ENCODE data around the gene PDE1A. TPM values are rescaled to one million over a fixed set of nuclear protein-coding genes. Genes with fewer than 3 reads are reported as not detected.

The PDE1A gene
- total and polyA plus RNA-seq, 4 donors = 0.64 to 5.2 (median 1.7) TPM

GRCh38 chr2:182432051-182432450 is 5.2 kb upstream of the PDE1A start (continued):
- TF ChIP-seq, protein P1, sequence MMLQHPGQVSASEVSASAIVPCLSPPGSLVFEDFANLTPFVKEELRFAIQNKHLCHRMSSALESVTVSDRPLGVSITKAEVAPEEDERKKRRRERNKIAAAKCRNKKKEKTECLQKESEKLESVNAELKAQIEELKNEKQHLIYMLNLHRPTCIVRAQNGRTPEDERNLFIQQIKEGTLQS (IDR thresholded peaks at IDR 0.05) = no peak
- TF ChIP-seq, protein P2, sequence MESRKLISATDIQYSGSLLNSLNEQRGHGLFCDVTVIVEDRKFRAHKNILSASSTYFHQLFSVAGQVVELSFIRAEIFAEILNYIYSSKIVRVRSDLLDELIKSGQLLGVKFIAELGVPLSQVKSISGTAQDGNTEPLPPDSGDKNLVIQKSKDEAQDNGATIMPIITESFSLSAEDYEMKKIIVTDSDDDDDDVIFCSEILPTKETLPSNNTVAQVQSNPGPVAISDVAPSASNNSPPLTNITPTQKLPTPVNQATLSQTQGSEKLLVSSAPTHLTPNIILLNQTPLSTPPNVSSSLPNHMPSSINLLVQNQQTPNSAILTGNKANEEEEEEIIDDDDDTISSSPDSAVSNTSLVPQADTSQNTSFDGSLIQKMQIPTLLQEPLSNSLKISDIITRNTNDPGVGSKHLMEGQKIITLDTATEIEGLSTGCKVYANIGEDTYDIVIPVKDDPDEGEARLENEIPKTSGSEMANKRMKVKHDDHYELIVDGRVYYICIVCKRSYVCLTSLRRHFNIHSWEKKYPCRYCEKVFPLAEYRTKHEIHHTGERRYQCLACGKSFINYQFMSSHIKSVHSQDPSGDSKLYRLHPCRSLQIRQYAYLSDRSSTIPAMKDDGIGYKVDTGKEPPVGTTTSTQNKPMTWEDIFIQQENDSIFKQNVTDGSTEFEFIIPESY (IDR thresholded peaks at IDR 0.05) = no peak
- TF ChIP-seq GABPA (IDR thresholded peaks at IDR 0.05 in 1 of 2, conservative IDR thresholded peaks at IDR 0.05 in 1 of 2) (no peak), RAD21 (IDR thresholded peaks at IDR 0.05) (no peak), JUND (IDR thresholded peaks at IDR 0.05) (no peak)

- Histone ChIP-seq H3K36me3 (ENCODE audit: control insufficient read depth in 4 of 4, insufficient read depth in 3 of 4, low read depth in 1 of 4, low read length in 3 of 4) (no peaks in the 10 kb centered on the region), H3K4me1 (ENCODE audit: control insufficient read depth in 4 of 4, insufficient read depth in 4 of 4, low read length in 3 of 4) (no peaks in the 10 kb centered on the region), H3K27me3 (ENCODE audit: control insufficient read depth in 4 of 4, insufficient read depth in 4 of 4, low read length in 3 of 4) (no peaks in the 10 kb centered on the region), H3K9ac (ENCODE audit: low read depth in 1 of 2, low read length in 2 of 2) (no peak overlapping the region), H3K4me3 (ENCODE audit: low read depth in 1 of 3, low read length in 3 of 3) (no peak overlapping the region), H3K9me3 (ENCODE audit: control insufficient read depth in 4 of 4, low read length in 3 of 4) (peaks cover 0 to 3% (median 0%) of the 10 kb centered on the region in 4 donors), H3K27ac (ENCODE audit: low read depth in 1 of 2, low read length in 2 of 2) (no peak overlapping the region)
- 67% methylated on average over 1 of the region's 1 CpG for WGBS
- DNase-seq (ENCODE audit: low spot score) = no peak
- TF ChIP-seq NR2F2 (IDR thresholded peaks at IDR 0.05) (no peak), RAD21 (IDR thresholded peaks at IDR 0.05) (no peak), RXRA (IDR thresholded peaks at IDR 0.05) (no peak), HNF4A (conservative IDR thresholded peaks at IDR 0.05) (no peak), FOXA2 (IDR thresholded peaks at IDR 0.05) (no peak), JUND (IDR thresholded peaks at IDR 0.05) (no peak)
- TF ChIP-seq, protein P3, sequence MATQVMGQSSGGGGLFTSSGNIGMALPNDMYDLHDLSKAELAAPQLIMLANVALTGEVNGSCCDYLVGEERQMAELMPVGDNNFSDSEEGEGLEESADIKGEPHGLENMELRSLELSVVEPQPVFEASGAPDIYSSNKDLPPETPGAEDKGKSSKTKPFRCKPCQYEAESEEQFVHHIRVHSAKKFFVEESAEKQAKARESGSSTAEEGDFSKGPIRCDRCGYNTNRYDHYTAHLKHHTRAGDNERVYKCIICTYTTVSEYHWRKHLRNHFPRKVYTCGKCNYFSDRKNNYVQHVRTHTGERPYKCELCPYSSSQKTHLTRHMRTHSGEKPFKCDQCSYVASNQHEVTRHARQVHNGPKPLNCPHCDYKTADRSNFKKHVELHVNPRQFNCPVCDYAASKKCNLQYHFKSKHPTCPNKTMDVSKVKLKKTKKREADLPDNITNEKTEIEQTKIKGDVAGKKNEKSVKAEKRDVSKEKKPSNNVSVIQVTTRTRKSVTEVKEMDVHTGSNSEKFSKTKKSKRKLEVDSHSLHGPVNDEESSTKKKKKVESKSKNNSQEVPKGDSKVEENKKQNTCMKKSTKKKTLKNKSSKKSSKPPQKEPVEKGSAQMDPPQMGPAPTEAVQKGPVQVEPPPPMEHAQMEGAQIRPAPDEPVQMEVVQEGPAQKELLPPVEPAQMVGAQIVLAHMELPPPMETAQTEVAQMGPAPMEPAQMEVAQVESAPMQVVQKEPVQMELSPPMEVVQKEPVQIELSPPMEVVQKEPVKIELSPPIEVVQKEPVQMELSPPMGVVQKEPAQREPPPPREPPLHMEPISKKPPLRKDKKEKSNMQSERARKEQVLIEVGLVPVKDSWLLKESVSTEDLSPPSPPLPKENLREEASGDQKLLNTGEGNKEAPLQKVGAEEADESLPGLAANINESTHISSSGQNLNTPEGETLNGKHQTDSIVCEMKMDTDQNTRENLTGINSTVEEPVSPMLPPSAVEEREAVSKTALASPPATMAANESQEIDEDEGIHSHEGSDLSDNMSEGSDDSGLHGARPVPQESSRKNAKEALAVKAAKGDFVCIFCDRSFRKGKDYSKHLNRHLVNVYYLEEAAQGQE (IDR thresholded peaks at IDR 0.05) = no peak
Measured at GRCh38 chr2:182428476-182428875, 1.6 kb upstream of the PDE1A start.

- peaks cover 0 to 3% (median 0%) of the 10 kb centered on the region in 4 donors for H3K9me3 ChIP-seq (ENCODE audit: control insufficient read depth in 4 of 4, low read length in 3 of 4)
- WGBS = 23% methylated on average over 8 of the region's 8 CpGs
- H3K4me3 ChIP-seq (ENCODE audit: low read depth in 1 of 3, low read length in 3 of 3) = peak overlapping the region in 2 of 3 donors; percentile 5 to 17
- no peak for DNase-seq (ENCODE audit: low spot score)
- no peaks in the 10 kb centered on the region for H3K4me1 ChIP-seq (ENCODE audit: control insufficient read depth in 4 of 4, insufficient read depth in 4 of 4, low read length in 3 of 4)
- H3K27ac ChIP-seq (ENCODE audit: low read depth in 1 of 2, low read length in 2 of 2) = peak overlapping the region; percentile 4 to 42
- H3K9ac ChIP-seq (ENCODE audit: low read depth in 1 of 2, low read length in 2 of 2) = peak overlapping the region in 1 of 2 donors; percentile 39
- TF ChIP-seq JUND (IDR thresholded peaks at IDR 0.05) (no peak), FOXA1 (IDR thresholded peaks at IDR 0.05) (no peak), CTCF (IDR thresholded peaks at IDR 0.05; ENCODE audit: low read depth, low read length, missing input control) (no peak), RXRA (IDR thresholded peaks at IDR 0.05) (no peak), EGR1 (IDR thresholded peaks at IDR 0.05; ENCODE audit: low read depth in 2 of 2) (no peak), NR2F2 (IDR thresholded peaks at IDR 0.05) (no peak), GABPA (IDR thresholded peaks at IDR 0.05 in 1 of 2, conservative IDR thresholded peaks at IDR 0.05 in 1 of 2) (no peak), RAD21 (IDR thresholded peaks at IDR 0.05) (no peak), HNF4A (conservative IDR thresholded peaks at IDR 0.05) (no peak), SP1 (IDR thresholded peaks at IDR 0.05) (no peak)
- TF ChIP-seq, protein P4, sequence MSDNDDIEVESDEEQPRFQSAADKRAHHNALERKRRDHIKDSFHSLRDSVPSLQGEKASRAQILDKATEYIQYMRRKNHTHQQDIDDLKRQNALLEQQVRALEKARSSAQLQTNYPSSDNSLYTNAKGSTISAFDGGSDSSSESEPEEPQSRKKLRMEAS (IDR thresholded peaks at IDR 0.05) = no peak
- TF ChIP-seq, protein P1 (IDR thresholded peaks at IDR 0.05) = no peak
- TF ChIP-seq, protein P2 (IDR thresholded peaks at IDR 0.05) = no peak
- H3K36me3 ChIP-seq (ENCODE audit: control insufficient read depth in 4 of 4, insufficient read depth in 3 of 4, low read depth in 1 of 4, low read length in 3 of 4) = no peaks in the 10 kb centered on the region
- no peaks in the 10 kb centered on the region for H3K27me3 ChIP-seq (ENCODE audit: control insufficient read depth in 4 of 4, insufficient read depth in 4 of 4, low read length in 3 of 4)
Measured at GRCh38 chr2:182426082-182426917, 536 bp downstream of the PDE1A start.
